Spleen (tissue), 7 donors: Measurements from ENCODE around the gene NKIRAS1.

ENCODE experiments used
- POLR2A ChIP-seq, 3 donors: fragments of 450-650 bp; IDR thresholded peaks; one replicate each; pipeline ENCODE4 v1.5.1; 2017; ENCODE audit warnings: antibody characterized with exemption in 3 of 3, mild to moderate bottlenecking in 1 of 3
- POLR2AphosphoS5 ChIP-seq, 3 donors: sonication (generic); formaldehyde crosslinking; IDR thresholded peaks; one replicate each; pipeline ENCODE4 v1.5.1; 2017; ENCODE audit warnings: antibody characterized with exemption in 3 of 3
- TF ChIP-seq, protein P1 (sequence below), 11 experiments: fragments of 200-600 bp in 7 of 11; fragments of 450-650 bp in 4 of 11; sonication (generic) in 4 of 11; IDR thresholded peaks in 8 of 11; conservative IDR thresholded peaks in 3 of 11; 1 replicate in 7 of 11; 2 replicates in 4 of 11; pipeline versions ENCODE4 v1.4.0 to v1.8.0; 2016 to 2021; ENCODE audit warnings: antibody characterized with exemption in 11 of 11, inconsistent platforms in 4 of 11, mild to moderate bottlenecking in 1 of 11
- donor health status: DM: no; HTN: no; CAD: no; lungs with moderate emphysema.
- donor health status: DM: no; HTN: no; CAD: no.
- donor health status: DM: no; HTN: no; CAD: no.

DNA sequence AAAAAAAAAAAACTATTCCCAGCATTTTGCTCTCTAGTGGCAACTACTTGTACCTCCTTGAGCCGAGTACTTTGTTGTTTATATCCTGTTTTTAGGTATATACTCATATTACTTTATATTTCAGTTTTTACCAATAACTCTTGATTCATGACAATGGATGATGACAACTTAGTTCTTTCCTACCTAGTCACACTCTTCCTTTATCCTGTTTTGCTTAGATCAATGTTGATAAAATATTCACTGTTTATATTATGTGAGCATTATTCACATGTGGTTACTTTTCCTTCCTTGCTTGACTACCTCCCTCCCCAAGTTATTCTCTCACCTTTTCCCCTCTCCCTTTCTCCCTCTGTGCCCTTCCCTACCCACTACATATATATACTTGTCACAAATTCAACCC is 53.7 kb downstream of the NKIRAS1 start:
- TF ChIP-seq, protein P1, sequence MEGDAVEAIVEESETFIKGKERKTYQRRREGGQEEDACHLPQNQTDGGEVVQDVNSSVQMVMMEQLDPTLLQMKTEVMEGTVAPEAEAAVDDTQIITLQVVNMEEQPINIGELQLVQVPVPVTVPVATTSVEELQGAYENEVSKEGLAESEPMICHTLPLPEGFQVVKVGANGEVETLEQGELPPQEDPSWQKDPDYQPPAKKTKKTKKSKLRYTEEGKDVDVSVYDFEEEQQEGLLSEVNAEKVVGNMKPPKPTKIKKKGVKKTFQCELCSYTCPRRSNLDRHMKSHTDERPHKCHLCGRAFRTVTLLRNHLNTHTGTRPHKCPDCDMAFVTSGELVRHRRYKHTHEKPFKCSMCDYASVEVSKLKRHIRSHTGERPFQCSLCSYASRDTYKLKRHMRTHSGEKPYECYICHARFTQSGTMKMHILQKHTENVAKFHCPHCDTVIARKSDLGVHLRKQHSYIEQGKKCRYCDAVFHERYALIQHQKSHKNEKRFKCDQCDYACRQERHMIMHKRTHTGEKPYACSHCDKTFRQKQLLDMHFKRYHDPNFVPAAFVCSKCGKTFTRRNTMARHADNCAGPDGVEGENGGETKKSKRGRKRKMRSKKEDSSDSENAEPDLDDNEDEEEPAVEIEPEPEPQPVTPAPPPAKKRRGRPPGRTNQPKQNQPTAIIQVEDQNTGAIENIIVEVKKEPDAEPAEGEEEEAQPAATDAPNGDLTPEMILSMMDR (IDR thresholded peaks at IDR 0.05 in 8 of 11, conservative IDR thresholded peaks at IDR 0.05 in 3 of 11), result no peak
- TF ChIP-seq POLR2A (IDR thresholded peaks at IDR 0.05) (no peak), POLR2AphosphoS5 (IDR thresholded peaks at IDR 0.05) (no peak)
